Thyroid gland (tissue), 4 donors: ENCODE results near the gene NHLRC4. TPM values are rescaled to one million over a fixed set of nuclear protein-coding genes. Genes with fewer than 3 reads are reported as not detected.

ENCODE experiments used
- DNase-seq, 2 donors: peaks; one replicate each; pipeline ENCODE4 v3.0.0-alpha.2; 2019
- H3K27ac ChIP-seq, 3 donors: fragments of 200-600 bp; sonication (generic); 1 replicate in 2 of 3; 2 replicates in 1 of 3; pipeline ENCODE4 v1.5.1; 2016 to 2019; ENCODE audit warnings: mild to moderate bottlenecking in 1 of 3, moderate library complexity in 1 of 3
- H3K27me3 ChIP-seq: fragments of 200-600 bp; sonication (generic); one replicate; pipeline ENCODE4 v1.5.1; 2019
- H3K36me3 ChIP-seq, 2 donors: fragments of 200-600 bp; sonication (generic); one replicate each; pipeline ENCODE4 v1.5.1; 2016 to 2019
- H3K4me1 ChIP-seq, 2 donors: fragments of 200-600 bp; sonication (generic); one replicate each; pipeline ENCODE4 v1.5.1; 2017 to 2019
- H3K4me3 ChIP-seq, 3 donors: fragments of 200-600 bp; sonication (generic); replicated peaks in 1 of 3; 1 replicate in 2 of 3; 2 replicates in 1 of 3; pipeline ENCODE4 v1.5.1; 2016; ENCODE audit warnings: mild to moderate bottlenecking in 1 of 3
- H3K9me3 ChIP-seq: fragments of 200-600 bp; sonication (generic); one replicate; pipeline ENCODE4 v1.5.1; 2017
- POLR2A ChIP-seq, 2 donors: fragments of 450-650 bp; IDR thresholded peaks; one replicate each; pipeline ENCODE4 v1.6.1; 2017; ENCODE audit warnings: antibody characterized with exemption in 2 of 2, mild to moderate bottlenecking in 2 of 2, moderate library complexity in 1 of 2
- WGBS, 2 donors: methylation state at CpG; one replicate each; pipeline ENCODE4 v1.1.5; 2017; 5-methylcytosine and 5-hydroxymethylcytosine counted together
- intact Hi-C: fragments of 100-400 bp; cut with DNase I; formaldehyde crosslinking; loops from one replicate; pipeline ENCODE4 v1.15.1; 2023
- total RNA-seq, 4 donors: library from RNA; depleted of rRNA; stranded (reverse); fragments of >200 nt; gene quantifications; one replicate each; pipeline ENCODE4 v1.2.3, GENCODE V29; 2016
- TF ChIP-seq, protein P1 (sequence below), 6 experiments: fragments of 200-600 bp in 3 of 6; fragments of 450-650 bp in 3 of 6; sonication (generic) in 3 of 6; IDR thresholded peaks; one replicate each; pipeline ENCODE4 v1.5.1; 2016 to 2019; ENCODE audit warnings: antibody characterized with exemption in 6 of 6, mild to moderate bottlenecking in 2 of 6, inconsistent platforms in 1 of 6, moderate library complexity in 1 of 6

NHLRC4 gene
- total RNA-seq, 4 donors from 2014 or later, result 0.63 to 0.81 (median 0.67) TPM; not detected in 1

DNA sequence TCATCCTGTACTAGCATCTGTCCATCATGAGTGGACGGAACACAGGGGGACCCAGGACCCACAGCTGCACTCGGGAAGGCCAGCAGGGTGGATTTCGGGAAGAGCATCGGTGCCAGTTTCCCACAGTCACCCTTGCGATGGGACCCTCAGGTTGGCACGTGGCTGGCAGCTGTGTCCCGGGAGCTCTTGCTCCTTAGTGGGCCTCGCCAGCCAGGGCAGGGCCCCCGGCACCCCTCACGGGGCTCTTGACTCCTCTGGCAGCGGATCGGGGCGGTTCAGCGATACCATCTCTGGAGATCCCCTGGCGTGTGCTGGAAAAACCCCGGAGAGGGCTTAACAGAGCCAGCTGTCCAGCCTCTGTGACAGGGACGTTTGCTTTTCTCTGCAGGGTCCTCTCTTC lies 30.1 kb upstream of the NHLRC4 start:
- TF ChIP-seq POLR2A (IDR thresholded peaks at IDR 0.05), result no peak
- TF ChIP-seq, protein P1, sequence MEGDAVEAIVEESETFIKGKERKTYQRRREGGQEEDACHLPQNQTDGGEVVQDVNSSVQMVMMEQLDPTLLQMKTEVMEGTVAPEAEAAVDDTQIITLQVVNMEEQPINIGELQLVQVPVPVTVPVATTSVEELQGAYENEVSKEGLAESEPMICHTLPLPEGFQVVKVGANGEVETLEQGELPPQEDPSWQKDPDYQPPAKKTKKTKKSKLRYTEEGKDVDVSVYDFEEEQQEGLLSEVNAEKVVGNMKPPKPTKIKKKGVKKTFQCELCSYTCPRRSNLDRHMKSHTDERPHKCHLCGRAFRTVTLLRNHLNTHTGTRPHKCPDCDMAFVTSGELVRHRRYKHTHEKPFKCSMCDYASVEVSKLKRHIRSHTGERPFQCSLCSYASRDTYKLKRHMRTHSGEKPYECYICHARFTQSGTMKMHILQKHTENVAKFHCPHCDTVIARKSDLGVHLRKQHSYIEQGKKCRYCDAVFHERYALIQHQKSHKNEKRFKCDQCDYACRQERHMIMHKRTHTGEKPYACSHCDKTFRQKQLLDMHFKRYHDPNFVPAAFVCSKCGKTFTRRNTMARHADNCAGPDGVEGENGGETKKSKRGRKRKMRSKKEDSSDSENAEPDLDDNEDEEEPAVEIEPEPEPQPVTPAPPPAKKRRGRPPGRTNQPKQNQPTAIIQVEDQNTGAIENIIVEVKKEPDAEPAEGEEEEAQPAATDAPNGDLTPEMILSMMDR (IDR thresholded peaks at IDR 0.05), result no peak
- no peaks in the 10 kb centered on the region for H3K4me1 ChIP-seq
- no peaks in the 10 kb centered on the region for H3K27me3 ChIP-seq
- no peak for DNase-seq
- H3K4me3 ChIP-seq, result no peak overlapping the region
- H3K36me3 ChIP-seq, result no peaks in the 10 kb centered on the region
- H3K9me3 ChIP-seq, result no peaks in the 10 kb centered on the region
- 90% methylated on average over 3 to 8 of the region's 17 CpGs for WGBS, 2 donors
- intact Hi-C loops, result no loop called here
- H3K27ac ChIP-seq, result no peak overlapping the region

DNA sequence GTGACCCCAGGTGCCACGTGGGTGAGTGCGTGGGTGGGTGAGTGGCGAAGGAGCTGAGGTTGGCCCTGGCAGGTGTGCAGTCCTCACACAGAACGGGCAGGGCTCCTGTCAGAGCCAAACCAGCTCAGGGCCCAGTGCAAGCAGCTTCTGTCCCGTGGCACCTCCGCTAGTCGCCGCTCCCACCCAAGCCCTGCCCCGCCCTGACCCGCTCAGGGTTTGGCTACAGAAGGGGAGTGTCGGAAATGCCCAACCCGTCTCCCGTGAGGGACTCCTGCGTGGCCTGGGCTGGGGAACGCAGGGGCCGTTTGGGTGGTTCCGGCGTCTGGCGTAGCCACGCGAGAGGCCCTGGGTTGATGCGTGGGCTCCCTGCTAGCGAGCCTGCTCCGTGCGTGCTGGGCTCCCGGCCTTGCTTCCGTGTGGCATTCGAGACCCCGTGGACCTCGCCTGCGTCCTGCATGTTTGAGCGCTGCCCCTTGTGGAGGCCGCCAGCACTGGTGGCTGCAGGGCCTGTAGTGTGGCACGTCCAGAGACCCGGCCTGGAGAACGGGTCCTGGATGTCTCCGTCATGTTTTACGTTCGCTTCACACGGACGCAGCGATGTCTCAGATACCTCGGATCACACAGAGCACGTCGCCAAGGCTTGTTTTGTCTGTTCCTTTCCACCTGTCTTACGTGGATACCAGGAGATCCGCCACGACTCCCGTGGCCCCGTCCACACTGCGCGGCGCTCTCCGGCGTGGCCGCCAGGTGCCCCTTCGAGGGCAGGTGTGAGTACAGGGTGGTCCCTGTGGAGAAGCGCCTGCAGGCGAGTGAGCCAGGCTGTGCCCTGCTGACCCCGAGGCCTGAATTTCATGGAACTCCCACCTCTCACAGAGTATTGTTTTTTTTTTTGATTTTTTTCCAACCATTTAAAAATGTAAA lies 29.1 kb upstream of the NHLRC4 start:
- Histone ChIP-seq H3K9me3 (no peaks in the 10 kb centered on the region), H3K4me3 (no peak overlapping the region), H3K27me3 (no peaks in the 10 kb centered on the region), H3K4me1 (no peaks in the 10 kb centered on the region), H3K36me3 (no peaks in the 10 kb centered on the region), H3K27ac (no peak overlapping the region)
- TF ChIP-seq, protein P1 (IDR thresholded peaks at IDR 0.05), result no peak
- no peak for TF ChIP-seq POLR2A (IDR thresholded peaks at IDR 0.05)
- 95 to 96% methylated on average over 45 to 59 of the region's 60 CpGs for WGBS, 2 donors
- intact Hi-C loops, result no loop called here
- DNase-seq, result no peak

DNA sequence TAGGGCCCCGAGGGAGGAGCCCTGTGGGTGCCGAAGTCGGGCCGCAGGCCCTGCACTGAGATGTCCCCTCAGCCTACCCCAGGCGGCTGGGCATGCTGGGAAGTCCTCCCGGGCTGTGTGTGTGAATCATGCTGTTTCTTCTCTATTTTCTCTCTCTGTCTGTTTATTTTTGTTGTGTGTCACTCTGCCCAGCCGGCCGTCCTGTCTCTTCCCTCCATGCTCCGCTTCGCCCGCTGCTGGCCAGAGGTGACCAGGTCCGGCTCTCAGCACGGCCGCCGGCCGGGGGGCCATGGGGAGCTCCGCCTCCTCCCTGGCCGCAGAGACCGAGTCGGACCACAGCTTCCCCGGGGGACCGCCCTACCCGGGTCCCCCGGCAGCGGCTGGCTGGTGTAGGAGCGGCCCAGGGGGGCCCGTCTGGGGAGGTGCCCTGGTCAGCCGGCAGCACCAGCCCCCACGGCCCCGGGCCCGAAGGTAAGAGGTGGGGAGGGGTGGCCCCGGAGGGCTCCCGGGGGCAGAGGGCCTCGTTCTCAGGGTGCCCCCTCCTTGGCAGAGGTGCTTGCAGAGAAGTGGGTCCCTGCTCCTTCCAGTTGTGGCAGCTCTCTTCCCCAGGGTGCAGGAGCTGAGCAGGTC lies 26.8 kb upstream of the NHLRC4 start:
- Histone ChIP-seq H3K27ac (no peak overlapping the region), H3K9me3 (no peaks in the 10 kb centered on the region), H3K36me3 (no peaks in the 10 kb centered on the region), H3K27me3 (no peaks in the 10 kb centered on the region), H3K4me1 (no peaks in the 10 kb centered on the region), H3K4me3 (no peak overlapping the region)
- TF ChIP-seq, protein P1 (IDR thresholded peaks at IDR 0.05), result no peak
- TF ChIP-seq POLR2A (IDR thresholded peaks at IDR 0.05), result no peak
- DNase-seq, result no peak
- 89 to 90% methylated on average over 20 of the region's 34 CpGs for WGBS, 2 donors
- intact Hi-C loops, result no loop called here

DNA sequence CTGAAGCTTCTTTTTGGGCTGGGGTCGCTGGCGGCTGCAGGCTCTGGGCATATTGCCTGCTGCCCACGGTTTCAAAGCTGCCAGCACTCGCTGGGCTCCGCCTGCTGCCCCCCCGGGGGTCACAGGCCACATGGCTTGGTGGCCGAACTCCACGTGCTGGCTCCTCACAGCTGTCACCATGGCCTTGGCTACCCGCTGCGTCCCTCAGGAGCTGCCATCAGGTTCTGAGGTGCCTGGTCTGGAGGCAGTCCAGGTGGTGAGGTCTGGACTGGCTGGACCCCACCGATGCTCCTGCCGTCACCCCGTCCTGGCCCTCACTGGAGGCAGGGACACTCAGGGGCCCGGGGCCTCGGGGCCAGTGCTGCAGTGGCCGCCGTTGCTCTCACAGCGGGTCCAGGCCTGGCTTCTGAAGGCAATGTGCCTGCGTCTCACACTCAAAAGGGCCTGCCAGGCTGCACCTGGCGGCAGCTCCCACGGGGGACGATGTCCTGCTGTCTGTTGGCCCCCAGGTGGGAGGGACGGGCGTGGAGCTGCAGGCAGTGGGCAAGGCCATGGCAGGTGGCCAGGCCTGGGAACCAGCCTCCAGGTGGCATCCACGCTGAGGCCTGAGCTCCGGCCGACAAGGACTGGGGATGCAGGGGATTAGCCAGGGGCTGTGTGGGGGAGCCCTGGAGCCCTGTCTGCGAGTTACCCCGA lies 26.0 kb upstream of the NHLRC4 start:
- no peaks in the 10 kb centered on the region for H3K4me1 ChIP-seq
- no peaks in the 10 kb centered on the region for H3K36me3 ChIP-seq
- no peak overlapping the region for H3K27ac ChIP-seq
- intact Hi-C loops, result no loop called here
- TF ChIP-seq POLR2A (IDR thresholded peaks at IDR 0.05), result no peak
- TF ChIP-seq, protein P1 (IDR thresholded peaks at IDR 0.05), result no peak
- DNase-seq, result no peak
- 75 to 94% methylated on average over 4 to 9 of the region's 29 CpGs for WGBS, 2 donors
- H3K4me3 ChIP-seq, result no peak overlapping the region
- H3K27me3 ChIP-seq, result no peaks in the 10 kb centered on the region
- H3K9me3 ChIP-seq, result no peaks in the 10 kb centered on the region
